Kidney glomerular epithelial cell (primary cell): ENCODE data around the gene DCTN1.

Experiments used
- DNase-seq: peaks from one replicate; lab custom pipeline; 2025; lab: John Stamatoyannopoulos, UW

The DCTN1 gene

DNA sequence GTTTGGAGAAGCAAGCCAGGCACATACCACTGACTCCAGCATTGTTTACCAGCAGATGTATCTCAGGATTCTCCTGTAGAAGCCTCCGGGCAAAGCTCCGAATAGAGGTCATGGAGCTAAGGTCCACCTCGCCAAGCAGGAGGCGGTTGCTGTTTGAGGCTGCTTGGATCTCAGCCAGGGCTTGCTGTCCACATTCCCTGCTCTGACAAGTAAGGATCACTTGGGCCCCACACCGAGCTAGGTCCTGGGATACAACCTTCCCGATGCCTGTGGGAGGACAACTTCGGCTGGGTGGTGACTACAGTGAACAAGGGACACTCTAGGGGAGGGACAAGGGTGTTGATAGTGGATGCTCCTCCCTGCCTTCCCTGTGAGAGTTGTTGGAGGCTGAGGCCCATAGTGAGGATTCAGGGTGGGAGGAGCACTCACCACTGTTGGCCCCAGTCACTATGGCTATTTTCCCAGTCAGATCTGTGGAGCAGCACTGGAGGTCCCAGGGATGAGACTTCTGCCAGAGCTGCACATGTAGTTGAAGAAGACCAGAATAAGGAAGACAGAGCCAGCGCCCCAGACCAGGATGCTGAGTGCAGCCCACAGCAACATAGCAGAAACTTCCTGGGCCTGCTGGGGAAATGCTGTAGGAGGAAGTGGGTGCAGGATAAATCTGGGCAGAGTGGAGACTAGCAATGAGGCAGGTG is 33.0 kb upstream of the DCTN1 start:
- DNase-seq = no peak

DNA sequence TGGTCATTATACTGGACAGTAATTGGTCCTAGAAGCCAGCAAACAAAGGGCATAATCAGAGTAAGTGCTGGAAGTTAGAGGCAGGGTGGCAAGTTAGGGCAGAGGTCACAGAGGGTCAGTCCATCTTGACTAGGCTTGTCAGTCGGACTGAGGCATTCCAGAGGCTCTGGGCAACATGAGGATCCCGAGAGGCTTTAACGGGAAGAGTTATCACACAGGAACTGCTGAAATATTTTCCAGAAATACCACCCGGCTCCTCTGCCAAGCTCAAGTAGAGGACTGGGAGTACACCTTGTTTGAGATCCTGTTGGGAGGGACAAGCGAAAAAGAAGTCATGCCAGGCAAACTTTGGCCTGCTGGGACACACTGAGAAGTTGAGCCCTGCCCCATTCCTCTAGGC is 27.6 kb upstream of the DCTN1 start:
- no peak for DNase-seq

DNA sequence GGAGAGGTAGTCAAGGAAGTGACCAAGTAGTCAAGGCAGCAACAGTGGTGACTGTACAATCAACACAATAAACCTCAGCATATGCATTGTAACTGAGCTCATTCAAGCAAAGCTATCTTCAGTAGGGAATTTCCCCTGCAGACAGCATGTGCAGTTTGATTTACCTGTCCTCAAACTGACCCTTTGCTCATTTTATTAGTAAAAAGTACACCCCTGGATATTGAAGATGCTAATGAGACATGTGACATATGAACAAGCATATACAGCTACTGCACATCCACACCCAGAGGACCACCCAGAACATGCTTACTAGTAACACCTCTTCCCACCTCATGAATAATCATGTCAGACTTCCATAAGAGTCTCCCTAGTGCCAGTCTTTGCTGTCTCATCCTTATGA is 25.9 kb upstream of the DCTN1 start:
- DNase-seq = peak; percentile 87

DNA sequence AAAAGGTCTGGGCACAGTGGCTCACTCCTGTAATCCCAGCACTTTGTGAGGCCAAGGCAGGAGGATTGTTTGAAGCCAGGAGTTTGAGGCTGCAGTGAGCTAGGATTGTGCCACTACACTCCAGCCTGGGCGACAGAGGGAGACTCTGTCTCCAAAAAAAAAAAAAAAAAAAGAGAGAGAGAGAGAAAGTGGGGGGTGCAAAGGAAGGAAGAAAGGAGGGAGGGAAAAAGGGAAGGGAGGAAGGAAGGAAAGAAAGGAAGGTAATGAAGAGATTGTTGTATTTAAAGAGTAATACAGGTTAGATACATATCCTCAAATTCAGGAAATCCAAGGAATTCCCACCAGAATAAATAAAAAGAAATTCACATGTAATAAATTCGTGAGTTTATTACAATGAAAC is 21.8 kb upstream of the DCTN1 start:
- DNase-seq = no peak

DNA sequence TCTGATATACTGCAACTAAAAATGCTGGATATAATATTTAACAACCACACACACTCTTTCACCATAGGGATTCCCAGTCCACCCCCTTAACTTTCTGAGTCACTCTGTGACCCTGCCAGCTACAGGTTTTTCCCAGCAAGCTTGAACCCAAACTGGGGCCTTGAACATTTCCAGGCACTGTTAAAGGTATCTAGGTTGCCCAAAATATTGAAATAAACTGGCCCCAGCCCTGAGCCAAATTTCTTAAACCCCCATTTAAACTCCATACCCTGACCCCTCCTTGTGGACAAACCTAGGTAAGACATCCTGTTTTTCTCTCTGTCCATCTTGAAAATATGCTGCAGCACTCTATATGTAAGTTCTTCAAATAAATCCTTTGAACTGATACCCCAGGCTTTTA is 19.7 kb upstream of the DCTN1 start:
- DNase-seq = no peak

DNA sequence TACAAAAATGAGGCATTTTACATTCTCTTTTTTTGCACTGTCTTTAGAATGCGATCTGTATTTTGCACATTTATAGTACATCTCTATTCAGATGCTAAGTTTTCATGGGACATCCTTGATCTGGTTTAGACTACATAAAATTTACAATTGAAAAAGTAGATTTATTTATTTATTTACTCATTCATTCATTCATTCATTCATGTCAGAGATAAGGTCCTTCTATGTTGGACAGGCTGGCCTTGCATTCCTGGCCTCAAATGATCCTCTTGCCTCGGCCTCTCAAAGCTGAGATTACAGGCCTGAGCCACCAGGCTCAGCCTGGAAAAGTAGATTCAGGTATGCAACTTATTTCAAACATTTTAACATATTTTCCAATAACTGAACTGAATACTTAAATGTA is 16.0 kb upstream of the DCTN1 start:
- DNase-seq = no peak

DNA sequence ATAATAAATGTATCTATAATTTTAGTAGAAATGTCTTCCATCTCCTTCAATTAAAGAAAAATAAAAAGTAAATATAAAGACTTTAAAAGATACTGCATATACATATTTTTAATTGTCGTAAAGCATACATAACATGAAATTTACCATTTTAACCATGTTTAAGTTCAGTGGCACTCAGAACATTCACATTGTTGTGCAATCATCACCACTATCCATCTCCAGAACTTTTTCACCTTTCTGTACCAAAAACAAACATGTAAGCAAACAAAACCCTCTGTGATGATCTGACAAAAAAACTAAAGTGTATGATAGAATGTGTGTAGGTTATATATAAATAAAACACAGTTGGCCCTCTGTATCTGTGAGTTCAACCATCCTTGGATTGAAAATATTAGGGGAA is 13.4 kb upstream of the DCTN1 start:
- DNase-seq = no peak

DNA sequence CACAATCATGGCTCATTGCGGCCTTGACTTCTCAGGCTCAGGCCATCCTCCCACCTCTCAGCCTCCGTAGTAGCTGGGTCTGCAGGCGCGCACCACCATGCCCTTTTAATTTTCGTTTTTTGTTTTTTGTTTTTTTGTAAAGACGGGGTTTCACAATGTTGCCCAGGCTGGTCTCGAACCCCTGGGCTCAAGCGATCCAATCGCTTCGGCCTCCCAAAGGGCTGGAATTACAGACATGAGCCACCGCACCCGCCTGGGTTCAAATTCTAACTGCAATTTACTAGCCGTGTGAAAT is 12.3 kb upstream of the DCTN1 start:
- no peak for DNase-seq

DNA sequence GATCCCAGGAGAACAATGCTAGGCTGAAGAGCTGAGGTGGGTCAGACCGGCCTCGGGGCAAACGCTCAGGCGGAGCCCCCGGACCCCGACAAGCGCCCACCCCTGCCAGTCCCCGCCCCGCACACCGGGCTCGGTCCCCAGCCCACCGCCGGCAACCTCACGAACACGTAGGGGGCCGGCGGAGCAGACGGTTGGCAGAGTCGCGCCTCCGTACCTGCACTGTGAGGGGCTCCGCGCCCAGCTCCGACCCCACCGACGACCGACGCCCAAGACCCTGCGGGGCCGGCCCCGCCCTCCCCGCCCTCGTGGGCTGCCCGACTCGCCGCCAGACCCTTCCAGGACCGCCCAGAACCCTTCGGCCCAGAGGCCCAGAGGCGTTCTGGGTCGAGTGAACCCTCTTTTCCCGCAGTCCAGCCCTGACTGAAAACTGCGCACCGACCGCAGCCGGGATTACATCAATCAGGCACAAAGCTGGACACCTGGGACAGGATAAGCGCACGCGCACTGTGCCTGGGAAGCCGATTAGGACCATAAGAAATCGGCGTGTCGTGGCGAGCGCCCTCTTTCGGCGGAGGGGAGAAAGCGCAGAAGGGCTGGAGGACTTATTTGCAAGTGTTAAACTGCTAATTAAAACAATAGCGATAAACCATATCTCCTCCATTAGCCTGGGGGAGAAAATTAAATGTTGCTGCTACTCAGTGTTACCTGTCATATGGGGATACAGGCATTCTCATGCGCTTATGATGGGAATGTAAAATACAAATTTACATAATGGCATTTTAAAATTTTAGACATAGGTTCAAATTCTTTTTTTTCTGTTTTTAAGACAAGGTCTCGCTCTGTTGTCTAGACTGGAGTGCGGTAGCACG is 11.7 kb upstream of the DCTN1 start:
- peak; percentile 88 for DNase-seq

DNA sequence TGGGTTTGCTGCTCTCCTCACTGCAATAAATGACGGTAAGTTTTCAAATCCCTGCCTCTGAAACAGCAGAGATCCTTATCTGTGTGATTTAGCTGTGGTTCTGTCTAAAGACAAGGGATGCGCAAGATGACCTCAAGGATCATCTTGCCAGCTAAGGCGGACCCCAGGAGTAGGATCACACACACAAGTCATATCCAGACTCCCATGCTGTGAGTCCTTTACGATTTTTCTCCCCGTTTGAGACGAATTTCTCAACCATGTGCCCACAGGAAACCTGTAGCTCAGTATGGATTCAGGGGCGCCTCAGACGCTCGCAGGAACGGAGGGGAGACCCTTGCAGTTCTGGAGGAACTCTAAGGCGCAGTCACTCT is 11.1 kb upstream of the DCTN1 start:
- no peak for DNase-seq

DNA sequence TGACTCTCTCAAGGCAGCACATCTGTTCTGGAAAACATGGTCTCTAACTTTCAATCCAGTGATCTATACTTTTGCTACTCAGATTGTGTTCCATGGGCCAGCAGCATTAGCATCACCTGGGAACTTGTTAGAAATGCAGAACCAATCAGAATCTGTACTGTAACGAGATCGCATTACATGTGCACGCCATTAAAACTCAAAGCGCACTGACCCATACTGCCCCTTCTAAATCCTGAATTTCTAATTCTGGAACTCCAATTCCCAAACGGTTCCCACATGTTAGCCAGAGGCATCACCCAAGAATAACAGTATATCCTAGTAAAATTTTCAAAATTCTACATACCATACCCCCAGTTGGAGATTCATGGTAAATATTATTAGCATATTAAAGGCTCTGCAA is 10.5 kb upstream of the DCTN1 start:
- DNase-seq = no peak

DNA sequence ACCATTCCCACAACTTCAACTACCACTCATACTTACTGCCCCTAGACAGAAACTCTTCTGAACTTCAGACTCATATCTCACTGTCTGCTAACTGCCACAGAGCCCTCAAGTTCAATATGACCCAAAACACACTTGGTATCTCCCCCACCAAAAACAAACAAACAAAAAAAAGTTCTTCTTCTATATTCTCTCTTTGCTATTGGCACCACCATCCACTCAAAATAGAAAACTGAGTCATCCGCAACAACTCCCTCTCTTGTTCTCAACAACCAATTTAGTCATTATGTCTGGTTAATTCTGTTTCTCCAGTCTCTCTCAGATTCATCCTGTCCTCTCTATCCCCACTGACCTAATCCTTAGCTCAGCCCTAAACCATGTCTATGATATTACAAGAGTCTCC is 7.2 kb upstream of the DCTN1 start:
- no peak for DNase-seq

DNA sequence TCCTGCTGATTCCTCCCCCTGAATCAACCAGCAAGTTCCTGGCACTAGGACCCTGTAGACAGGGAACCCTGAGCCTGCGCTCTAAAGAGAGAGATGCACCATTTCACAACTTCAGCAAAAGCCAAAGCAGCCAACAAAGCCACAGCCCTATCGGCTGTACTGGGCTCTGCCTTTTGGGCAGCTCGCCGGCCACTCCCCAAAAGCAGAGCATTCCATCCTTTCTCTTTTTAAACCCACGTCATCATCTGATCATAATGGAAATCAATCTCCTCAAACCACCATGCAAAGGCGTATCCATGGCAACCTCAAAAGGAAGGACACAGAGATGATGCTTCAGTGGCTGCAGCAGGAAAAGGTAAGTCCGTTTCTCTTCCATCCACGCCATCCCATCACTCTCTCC is 5.3 kb upstream of the DCTN1 start:
- no peak for DNase-seq

DNA sequence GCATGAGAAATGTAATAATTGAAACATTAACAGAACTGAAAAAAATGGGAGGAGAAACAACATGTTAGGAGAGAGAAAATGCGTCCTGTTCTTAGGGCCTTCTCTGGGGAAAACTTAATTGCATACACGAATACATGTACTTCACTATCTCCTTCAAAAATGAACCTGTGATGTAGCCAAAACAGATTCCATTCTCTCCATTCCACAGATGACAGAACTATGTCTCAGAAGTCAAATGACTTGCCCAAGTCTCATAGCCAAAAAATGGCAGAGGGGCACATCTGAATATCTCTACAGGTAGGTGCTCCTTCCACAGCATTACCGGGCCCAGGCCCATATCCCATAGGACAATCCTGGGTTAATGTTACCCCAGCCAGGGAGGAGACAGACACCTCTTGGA is 3.9 kb upstream of the DCTN1 start:
- DNase-seq = no peak

DNA sequence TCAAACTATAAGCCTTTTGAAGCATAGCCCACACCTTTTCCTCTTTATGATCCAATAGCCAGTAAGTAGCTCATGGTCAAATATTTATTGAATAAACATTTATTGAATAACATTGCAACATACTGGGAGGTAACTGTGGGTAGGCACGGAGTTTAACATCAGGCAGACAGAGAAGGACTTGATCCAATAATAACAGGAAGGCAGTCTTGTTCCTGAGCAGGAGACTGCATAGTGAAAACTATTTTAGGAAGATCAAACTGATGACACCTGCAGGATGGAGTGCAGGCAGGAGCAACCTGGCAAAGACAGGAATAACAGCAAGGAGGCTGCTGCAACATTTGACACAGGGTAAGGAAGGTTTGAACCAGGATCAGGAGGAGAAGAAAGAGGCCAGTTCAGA is 3.1 kb upstream of the DCTN1 start:
- peak; percentile 65 for DNase-seq

DNA sequence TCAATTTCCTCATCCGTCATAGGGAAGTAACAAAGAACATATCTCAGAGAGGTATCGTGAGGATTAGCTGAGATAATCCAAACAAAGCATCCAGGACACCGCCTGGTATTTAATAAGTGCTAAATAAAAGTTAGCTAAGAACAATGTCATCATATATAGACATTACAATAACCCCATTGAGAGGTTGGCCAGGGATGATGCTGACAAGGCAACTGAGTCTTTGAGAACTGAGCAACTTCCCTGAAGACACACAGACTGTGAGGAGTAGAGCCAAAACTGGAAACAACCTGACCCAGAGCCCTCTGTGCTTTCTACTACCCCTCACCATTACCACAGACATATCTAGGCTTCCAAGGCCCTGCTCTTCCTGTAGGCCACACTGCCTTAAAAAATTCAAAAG is 1.6 kb upstream of the DCTN1 start:
- DNase-seq = no peak

DNA sequence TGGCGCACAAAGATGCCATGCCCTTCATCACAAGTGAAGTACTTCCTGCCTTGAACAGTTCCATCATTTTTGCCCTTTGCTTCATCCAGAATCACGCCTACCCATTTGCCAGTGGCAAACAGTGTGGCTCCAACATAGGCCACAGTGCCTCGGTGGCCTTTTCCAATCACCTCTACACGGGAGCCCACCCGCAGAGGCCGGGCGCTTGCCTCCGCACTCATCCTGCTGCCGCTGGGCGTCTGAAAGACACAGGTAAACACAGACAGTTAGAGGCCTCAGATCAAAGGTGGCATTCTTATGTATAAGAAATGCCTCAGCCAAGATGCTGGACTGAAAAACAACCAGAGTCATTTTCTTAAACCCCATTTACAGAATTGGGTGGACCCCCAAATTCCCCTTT is 2.1 kb downstream of the DCTN1 start:
- no peak for DNase-seq

DNA sequence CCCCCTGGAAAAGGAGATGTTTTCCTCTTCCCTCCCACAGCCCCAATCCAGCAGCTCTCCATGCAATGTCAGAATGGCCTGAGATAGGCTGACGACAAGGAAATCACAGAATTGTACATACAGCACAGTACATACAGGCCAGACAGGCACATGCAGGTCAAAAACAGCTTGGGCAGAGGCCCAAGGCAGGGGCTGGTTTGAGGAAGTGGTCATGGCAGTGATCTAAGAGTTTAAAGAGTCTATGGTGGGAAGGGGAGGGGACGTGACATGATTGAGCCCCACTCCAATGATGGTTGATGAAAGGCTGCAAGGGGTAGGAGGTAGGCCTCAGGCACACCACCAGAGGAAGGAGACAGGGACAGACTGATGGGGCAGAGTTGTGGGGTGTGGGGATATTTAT is 4.3 kb downstream of the DCTN1 start:
- DNase-seq = no peak

DNA sequence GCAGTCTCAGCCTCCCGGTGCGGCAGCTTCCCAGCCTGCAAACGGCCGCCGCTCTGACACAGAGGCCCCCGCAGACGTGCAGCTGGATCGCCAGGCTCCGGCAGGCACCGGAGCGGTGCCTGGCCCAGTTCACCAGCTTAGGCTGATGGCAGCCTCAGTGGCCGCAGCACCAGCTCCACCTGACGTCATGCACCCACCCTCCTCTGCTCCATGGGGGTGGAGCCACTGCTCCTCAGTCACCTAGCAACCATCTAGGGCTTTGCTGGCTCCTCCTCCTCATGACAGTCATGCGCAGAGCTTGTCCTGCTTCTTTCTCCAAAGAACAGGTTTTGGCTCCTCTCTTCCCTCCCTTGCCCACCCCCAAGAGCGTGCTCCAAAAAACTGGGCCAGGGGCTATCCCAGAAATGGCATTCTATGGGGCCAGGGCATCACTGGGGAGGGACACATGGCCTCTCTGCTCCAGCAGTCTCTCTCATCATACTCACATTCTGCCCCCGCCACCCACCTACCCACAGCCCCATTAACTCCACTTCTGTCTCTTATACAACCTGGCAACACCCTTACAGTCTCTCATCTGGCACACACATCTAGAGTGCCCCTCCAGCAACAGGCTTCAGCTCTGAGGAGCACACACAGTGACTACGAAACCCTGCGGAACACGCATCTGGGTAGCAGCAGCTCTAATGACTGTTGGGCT is 5.5 kb downstream of the DCTN1 start:
- DNase-seq = peak; percentile 93

DNA sequence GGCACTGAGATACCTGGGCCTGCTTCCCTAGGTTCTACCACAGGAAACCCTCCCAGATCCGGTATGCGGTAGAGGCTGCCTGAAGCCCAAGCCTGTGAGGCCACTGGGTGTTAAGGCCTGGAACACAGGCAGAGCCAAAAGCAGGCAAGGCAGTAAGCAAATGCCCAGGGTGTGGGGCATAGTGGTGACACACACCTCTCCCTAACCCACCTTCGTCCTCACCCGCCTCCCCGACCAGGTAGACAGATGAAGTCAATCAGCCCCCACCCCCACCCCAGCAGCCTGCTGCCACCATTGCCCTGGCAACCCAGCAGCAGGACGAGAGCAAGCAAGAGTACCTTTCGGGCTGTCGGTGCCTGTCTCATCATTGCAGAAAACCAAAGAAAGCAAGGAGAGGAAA is 6.1 kb downstream of the DCTN1 start:
- no peak for DNase-seq

DNA sequence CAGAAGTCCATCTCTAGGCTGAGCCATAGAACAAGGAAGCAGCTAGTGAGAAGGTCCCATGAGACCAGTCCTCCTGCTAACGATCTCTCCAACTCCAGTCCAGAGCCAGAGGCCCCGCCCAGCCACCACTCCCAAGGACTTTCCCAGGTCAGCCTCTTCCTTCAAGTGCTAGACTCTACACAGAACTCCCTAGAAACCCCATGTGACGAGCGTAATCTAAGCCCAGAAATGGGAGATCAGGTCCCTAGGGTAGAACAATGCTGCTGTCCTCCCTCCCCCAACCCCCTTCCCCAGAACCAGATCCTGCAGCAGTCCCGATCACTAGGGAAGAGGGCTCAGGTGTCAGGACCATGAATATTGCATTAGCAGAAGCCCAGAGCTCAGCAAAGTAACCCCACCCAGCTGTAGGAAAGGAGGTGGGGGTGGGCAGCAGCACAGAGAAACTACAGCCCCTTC is 6.9 kb downstream of the DCTN1 start:
- DNase-seq = no peak

DNA sequence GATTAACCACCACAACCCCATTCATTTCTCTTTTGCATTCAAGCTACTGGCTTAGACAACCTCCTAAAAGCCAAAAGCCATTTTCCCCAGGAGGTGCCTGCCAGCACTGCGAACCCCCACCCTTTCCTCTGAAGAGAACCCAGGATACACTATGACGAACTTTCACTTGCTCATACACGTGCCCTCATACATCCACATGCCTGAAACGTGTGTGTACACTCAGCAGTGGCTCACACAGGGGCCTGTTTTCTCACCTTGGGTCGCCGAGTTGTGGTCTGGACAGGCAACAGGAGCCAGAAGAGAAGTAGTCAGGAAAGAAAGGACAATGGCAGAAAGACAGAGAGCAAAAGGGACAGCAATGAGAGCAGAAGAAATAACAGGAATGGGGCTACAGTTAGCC is 7.4 kb downstream of the DCTN1 start:
- DNase-seq = no peak

DNA sequence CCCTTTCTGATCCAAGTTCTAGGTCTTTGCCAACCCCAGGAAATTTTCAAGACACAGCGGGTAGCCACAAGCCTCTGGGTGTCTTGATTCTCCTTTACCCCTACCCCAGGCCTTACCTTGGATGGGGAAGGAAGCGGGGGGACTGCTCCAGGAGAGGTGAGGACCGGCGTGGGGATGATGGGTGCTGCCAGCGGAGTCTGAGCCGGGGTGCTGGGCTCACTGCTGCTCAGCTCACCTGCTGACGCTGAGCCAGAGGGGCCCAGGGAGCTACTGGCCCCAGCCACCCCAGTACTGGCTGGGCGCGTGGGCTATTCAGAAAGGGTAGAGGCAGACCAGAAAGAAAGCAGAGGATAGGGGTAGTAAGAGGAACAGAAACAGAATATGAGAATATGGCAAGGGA is 8.7 kb downstream of the DCTN1 start:
- DNase-seq = no peak
